MCF 10A (cell line): ENCODE data around the gene PTEN. TPM values are rescaled to one million over a fixed set of nuclear protein-coding genes. Genes with fewer than 3 reads are reported as not detected.

Experiments
- BruUV-seq: library from RNA; stranded (reverse); fragments of 400-500 nt; replicated peaks from 2 replicates; lab custom pipeline; 2021; lab: Mats Ljungman, UMichigan
- CTCF ChIA-PET: fragments of 300-600 bp; sonication (Branson Sonifier 250); formaldehyde crosslinking; extraction: SDS; loops from one replicate; lab custom pipeline; 2021; ENCODE audit warnings: antibody characterized with exemption, inconsistent platforms; lab: Yijun Ruan, JAX
- POLR2A ChIA-PET: fragments of 300-600, 350-650 bp; sonication (Branson Sonifier 250); formaldehyde crosslinking; extraction: SDS; loops from one replicate; lab custom pipeline; 2020; ENCODE audit warnings: antibody characterized with exemption, inconsistent platforms; lab: Yijun Ruan, JAX
- DNase-seq: peaks from one replicate; pipeline ENCODE4 v3.0.0-alpha.2; 2018; ENCODE audit not compliant: unreplicated experiment
- H3K27ac Mint-ChIP-seq: one replicate; pipeline ENCODE4 v1.8.0; 2022; ENCODE audit warnings: mild to moderate bottlenecking, low read depth, mixed read lengths; ENCODE audit not compliant: unreplicated experiment
- H3K27me3 Mint-ChIP-seq: one replicate; pipeline ENCODE4 v1.8.0; 2022; ENCODE audit warnings: mixed read lengths; ENCODE audit not compliant: insufficient read depth, unreplicated experiment
- H3K36me3 Mint-ChIP-seq: one replicate; pipeline ENCODE4 v1.8.0; 2022; ENCODE audit warnings: mild to moderate bottlenecking, moderate library complexity, mixed read lengths; ENCODE audit not compliant: insufficient read depth, unreplicated experiment
- H3K4me1 Mint-ChIP-seq: one replicate; pipeline ENCODE4 v1.8.0; 2022; ENCODE audit warnings: mixed read lengths; ENCODE audit not compliant: insufficient read depth, unreplicated experiment
- H3K4me3 Mint-ChIP-seq: one replicate; pipeline ENCODE4 v1.8.0; 2022; ENCODE audit warnings: mild to moderate bottlenecking, moderate library complexity, mixed read lengths; ENCODE audit not compliant: unreplicated experiment
- H3K9me3 Mint-ChIP-seq: one replicate; pipeline ENCODE4 v1.8.0; 2022; ENCODE audit warnings: mixed read lengths; ENCODE audit not compliant: unreplicated experiment
- CTCF ChIP-seq: fragments of 200-600 bp; IDR thresholded peaks from one replicate; pipeline ENCODE4 v1.8.0; 2022; ENCODE audit warnings: antibody characterized with exemption, mild to moderate bottlenecking; ENCODE audit not compliant: unreplicated experiment
- intact Hi-C: fragments of 100-400 bp; cut with micrococcal nuclease; formaldehyde crosslinking; loops from 2 replicates; pipeline ENCODE4 v1.14.1; 2022
- total RNA-seq: library from RNA; stranded (reverse); gene quantifications from 2 replicates; pipeline ENCODE4 v1.2.3, GENCODE V29; 2022

Gene PTEN
- total RNA-seq, 1 experiment from 2014 or later = 64.1 TPM

GRCh38 chr10:87836098-87836497 is 27.3 kb upstream of the PTEN start:
- CTCF ChIA-PET = no interaction called here
- Mint-ChIP-seq H3K27me3 (peaks cover 20% of the 10 kb centered on the region), H3K9me3 (no peaks in the 10 kb centered on the region), H3K4me1 (no peaks in the 10 kb centered on the region), H3K36me3 (no peaks in the 10 kb centered on the region), H3K27ac (no peak overlapping the region), H3K4me3 (no peak overlapping the region)
- no peak for TF ChIP-seq CTCF
- BruUV-seq = no TSS peak
- no peak for DNase-seq
- intact Hi-C loops = no loop called here
- POLR2A ChIA-PET = interaction anchor here (0.6 to 4.5 kb wide), 2 partner anchors 18 to 636 kb away, joined by 3 to 32 read pairs; partner anchors contain the start of gene ATAD1

- Mint-ChIP-seq H3K36me3 (no peaks in the 10 kb centered on the region), H3K4me3 (no peak overlapping the region), H3K27me3 (peaks cover 20% of the 10 kb centered on the region), H3K9me3 (no peaks in the 10 kb centered on the region), H3K4me1 (peaks cover 6% of the 10 kb centered on the region), H3K27ac (no peak overlapping the region)
- CTCF ChIA-PET = interaction anchor here (0.7 to 2.4 kb wide), 2 partner anchors 8 to 715 kb away, joined by 3 to 7 read pairs; no protein-coding TSS in a partner anchor
- intact Hi-C loops = no loop called here
- no TSS peak for BruUV-seq
- no peak for TF ChIP-seq CTCF
- no peak for DNase-seq
- POLR2A ChIA-PET = interaction anchor here (1.2 to 14.7 kb wide), 2 partner anchors 19 to 22 kb away, joined by 3 to 186 read pairs; partner anchors contain the start of gene ATAD1
Measured at GRCh38 chr10:87837445-87837844, 26.0 kb upstream of the PTEN start.

- intact Hi-C loops = no loop called here
- Mint-ChIP-seq H3K4me3 (no peak overlapping the region), H3K9me3 (no peaks in the 10 kb centered on the region), H3K4me1 (peaks cover 17% of the 10 kb centered on the region), H3K27me3 (peaks cover 20% of the 10 kb centered on the region), H3K27ac (no peak overlapping the region), H3K36me3 (no peaks in the 10 kb centered on the region)
- DNase-seq = no peak
- CTCF ChIA-PET = interaction anchor here (0.6 to 2.4 kb wide), 5 partner anchors 9 to 551 kb away, joined by 3 to 7 read pairs (median 3); no protein-coding TSS in a partner anchor
- POLR2A ChIA-PET = interaction anchor here (0.7 to 14.7 kb wide), 4 partner anchors 8 to 24 kb away, joined by 3 to 186 read pairs (median 36); partner anchors contain the start of genes ATAD1, KLLN and PTEN
- TF ChIP-seq CTCF = no peak
- no TSS peak for BruUV-seq
Measured at GRCh38 chr10:87838650-87839049, 24.8 kb upstream of the PTEN start.

- CTCF ChIA-PET = interaction anchor here (0.6 to 1.9 kb wide), 5 partner anchors 9 to 547 kb away, joined by 3 to 14 read pairs (median 5); partner anchors contain the start of gene ATAD1
- POLR2A ChIA-PET = interaction anchor here (0.7 to 14.7 kb wide), 8 partner anchors 10 to 39 kb away, joined by 3 to 186 read pairs (median 8); partner anchors contain the start of genes ATAD1, KLLN and PTEN
- BruUV-seq = no TSS peak
Measured at GRCh38 chr10:87841186-87841585, 22.2 kb upstream of the PTEN start.

More at GRCh38 chr10:87841186-87841585, 22.2 kb upstream of the PTEN start:
- Mint-ChIP-seq H3K4me3 (no peak overlapping the region), H3K4me1 (peaks cover 25% of the 10 kb centered on the region), H3K36me3 (no peaks in the 10 kb centered on the region), H3K27me3 (peaks cover 14% of the 10 kb centered on the region), H3K27ac (no peak overlapping the region), H3K9me3 (no peaks in the 10 kb centered on the region)
- intact Hi-C loops = no loop called here
- no peak for TF ChIP-seq CTCF
- no peak for DNase-seq
